Right lobe of liver (tissue), 6 donors: Measurements from ENCODE around the gene SLC2A5. TPM values are rescaled to one million over a fixed set of nuclear protein-coding genes. Genes with fewer than 3 reads are reported as not detected.

Source experiments
- ATAC-seq, 4 donors: fragments of 200-7000 bp; cut with Tn5 transposase; one replicate each; pipeline ENCODE4 v1.9.1; 2020; ENCODE audit warnings: mild to moderate bottlenecking in 4 of 4, moderate library complexity in 4 of 4
- DNase-seq, 3 donors: peaks; one replicate each; pipeline ENCODE4 v3.0.0-alpha.2; 2020
- H3K27ac ChIP-seq, 3 donors: fragments of 200-600 bp; one replicate each; pipeline ENCODE4 v1.8.0; 2022
- H3K27me3 ChIP-seq, 2 donors: fragments of 200-600 bp; one replicate each; pipeline ENCODE4 v1.8.0; 2022
- H3K36me3 ChIP-seq, 4 donors: fragments of 200-600 bp; sonication (generic) in 1 of 4; one replicate each; pipeline versions ENCODE4 v1.5.1 to v1.8.0; 2017 to 2022; ENCODE audit warnings: control low read depth in 1 of 4
- H3K4me1 ChIP-seq, 4 donors: fragments of 200-600 bp; sonication (generic) in 1 of 4; one replicate each; pipeline versions ENCODE4 v1.5.1 to v1.8.0; 2017 to 2022; ENCODE audit warnings: control low read depth in 1 of 4
- H3K4me3 ChIP-seq, 3 donors: fragments of 200-600 bp; one replicate each; pipeline ENCODE4 v1.8.0; 2022
- H3K9me3 ChIP-seq, 4 donors: fragments of 200-600 bp; sonication (generic) in 1 of 4; one replicate each; pipeline versions ENCODE4 v1.5.1 to v1.8.0; 2017 to 2022; ENCODE audit warnings: control low read depth in 1 of 4
- POLR2A ChIP-seq: fragments of 450-650 bp; IDR thresholded peaks from one replicate; pipeline ENCODE4 v1.6.1; 2017; ENCODE audit warnings: antibody characterized with exemption, mild to moderate bottlenecking
- WGBS: methylation state at CpG from one replicate; pipeline ENCODE4 v1.1.6; 2018; ENCODE audit warnings: low coverage, low lambda C conversion rate; ENCODE audit not compliant: insufficient coverage; ENCODE audit errors: missing lambda C conversion rate; 5-methylcytosine and 5-hydroxymethylcytosine counted together
- intact Hi-C, 2 donors: fragments of 100-400 bp; cut with DNase I; formaldehyde crosslinking; loops; one replicate each; pipeline versions ENCODE4 v1.11.2 to v1.14.1; 2022
- total RNA-seq, 6 experiments: library from RNA; depleted of rRNA in 2 of 6; stranded (reverse); fragments of >200 nt in 2 of 6; fragmentation: NEBNext Ultra II Directional in 3 of 6; extraction: Animal tissue kit (Norgen Biotek cat#: 25700) in 3 of 6; gene quantifications; one replicate each; pipeline versions ENCODE4 v1.1.0 to v1.2.4, GENCODE V29; 2016 to 2023
- TF ChIP-seq, protein P1 (sequence below), 4 donors: fragments of 200-600 bp in 3 of 4; fragments of 450-650 bp in 1 of 4; IDR thresholded peaks; one replicate each; pipeline versions ENCODE4 v1.5.1 to v1.8.0; 2016 to 2022; ENCODE audit warnings: antibody characterized with exemption in 4 of 4, mild to moderate bottlenecking in 2 of 4
- donor health status: DM: no; HTN: yes; CAD: no.
- donor health status: DM: no; HTN: no; CAD: no.
- donor health status: DM: no; HTN: no; CAD: no.
- donor health status: DM: no; HTN: yes; CAD: no.
- donor health status: DM: no; HTN: yes; CAD: no.

The SLC2A5 gene
- total RNA-seq, 6 experiments from 2014 or later, result 0.19 to 3.5 (median 0.30) TPM

DNA sequence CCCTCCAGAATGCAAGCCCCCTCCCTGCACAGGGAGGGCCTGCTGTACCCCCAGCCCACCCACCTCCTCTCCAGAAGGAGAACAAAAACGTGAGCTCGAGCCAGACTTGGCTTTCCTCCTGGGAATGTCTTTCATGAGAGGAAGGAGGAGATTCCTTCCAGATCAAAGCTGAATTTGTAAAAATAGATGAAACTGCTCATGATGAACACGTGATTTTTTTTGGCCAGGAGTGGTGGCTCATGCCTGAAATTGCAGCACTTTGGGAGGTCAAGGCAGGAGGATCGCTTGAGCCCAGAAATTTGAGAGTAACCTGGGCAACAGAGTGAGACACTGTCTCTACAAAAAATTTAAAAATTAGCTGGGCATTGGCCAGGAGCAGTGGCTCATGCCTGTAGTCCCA lies 37.7 kb upstream of the SLC2A5 start:
- WGBS, result 73% methylated on average over 4 of the region's 4 CpGs
- no peak for DNase-seq
- Histone ChIP-seq H3K4me3 (no peak overlapping the region), H3K4me1 (peaks cover 0 to 7% (median 2%) of the 10 kb centered on the region in 4 donors), H3K27ac (no peak overlapping the region), H3K36me3 (peaks cover 0 to 16% (median 4%) of the 10 kb centered on the region in 4 donors), H3K27me3 (no peaks in the 10 kb centered on the region), H3K9me3 (no peaks in the 10 kb centered on the region)
- ATAC-seq, result no peak
- TF ChIP-seq, protein P1, sequence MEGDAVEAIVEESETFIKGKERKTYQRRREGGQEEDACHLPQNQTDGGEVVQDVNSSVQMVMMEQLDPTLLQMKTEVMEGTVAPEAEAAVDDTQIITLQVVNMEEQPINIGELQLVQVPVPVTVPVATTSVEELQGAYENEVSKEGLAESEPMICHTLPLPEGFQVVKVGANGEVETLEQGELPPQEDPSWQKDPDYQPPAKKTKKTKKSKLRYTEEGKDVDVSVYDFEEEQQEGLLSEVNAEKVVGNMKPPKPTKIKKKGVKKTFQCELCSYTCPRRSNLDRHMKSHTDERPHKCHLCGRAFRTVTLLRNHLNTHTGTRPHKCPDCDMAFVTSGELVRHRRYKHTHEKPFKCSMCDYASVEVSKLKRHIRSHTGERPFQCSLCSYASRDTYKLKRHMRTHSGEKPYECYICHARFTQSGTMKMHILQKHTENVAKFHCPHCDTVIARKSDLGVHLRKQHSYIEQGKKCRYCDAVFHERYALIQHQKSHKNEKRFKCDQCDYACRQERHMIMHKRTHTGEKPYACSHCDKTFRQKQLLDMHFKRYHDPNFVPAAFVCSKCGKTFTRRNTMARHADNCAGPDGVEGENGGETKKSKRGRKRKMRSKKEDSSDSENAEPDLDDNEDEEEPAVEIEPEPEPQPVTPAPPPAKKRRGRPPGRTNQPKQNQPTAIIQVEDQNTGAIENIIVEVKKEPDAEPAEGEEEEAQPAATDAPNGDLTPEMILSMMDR (IDR thresholded peaks at IDR 0.05), result no peak
- TF ChIP-seq POLR2A, result no peak
- intact Hi-C loops, result no loop called here

DNA sequence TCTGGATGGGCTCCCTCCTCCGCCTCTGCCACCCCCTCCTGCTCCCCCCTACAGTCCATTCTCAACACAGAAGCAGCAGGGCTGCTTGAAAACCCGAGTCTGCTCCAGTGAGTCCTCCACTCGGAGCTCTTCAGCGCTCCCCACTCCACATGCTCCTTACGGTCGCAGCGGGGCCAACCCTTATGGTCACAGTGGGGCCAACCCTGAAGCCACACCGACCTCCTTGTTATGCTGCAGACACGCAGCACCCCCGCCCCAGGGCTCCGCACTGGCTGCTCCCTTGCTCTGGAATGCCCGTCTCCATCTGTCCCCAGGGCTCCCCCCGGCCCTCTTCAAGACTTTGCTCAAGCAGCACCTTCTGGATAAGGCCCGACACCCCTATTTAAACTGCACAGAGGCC lies 36.9 kb upstream of the SLC2A5 start:
- no peak for DNase-seq
- WGBS, result 93% methylated on average over 12 of the region's 14 CpGs

DNA sequence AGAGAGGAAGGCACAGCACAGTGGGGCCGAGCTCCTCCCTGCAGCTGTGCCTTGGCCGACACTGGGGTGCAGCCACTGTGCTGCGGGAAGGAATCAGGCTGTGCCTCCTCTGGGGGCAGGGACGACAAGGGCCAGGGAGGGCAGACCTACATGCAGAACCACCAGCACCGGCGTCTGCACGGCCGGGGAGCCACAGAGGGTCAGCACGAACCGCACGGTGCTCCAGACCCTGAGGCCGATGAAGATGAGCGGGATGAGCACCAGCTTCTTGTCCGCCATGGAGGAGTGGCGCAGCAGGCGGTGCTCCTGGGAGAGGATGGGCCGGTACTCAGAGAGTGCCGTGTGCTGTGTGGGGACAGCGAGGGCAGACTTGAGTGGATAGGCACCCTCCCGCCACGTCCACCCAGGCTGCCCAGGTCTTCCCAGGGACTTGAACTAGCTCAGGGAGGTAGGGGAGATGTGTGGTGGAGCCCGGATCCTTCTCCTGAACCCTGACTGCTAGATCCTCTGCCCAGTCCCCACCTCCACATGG lies 36.0 kb upstream of the SLC2A5 start:
- no peak for DNase-seq
- Histone ChIP-seq H3K36me3 (peaks cover 0 to 16% (median 4%) of the 10 kb centered on the region in 4 donors), H3K27me3 (no peaks in the 10 kb centered on the region), H3K27ac (no peak overlapping the region), H3K4me3 (no peak overlapping the region), H3K4me1 (peaks cover 0 to 6% (median 4%) of the 10 kb centered on the region in 4 donors), H3K9me3 (no peaks in the 10 kb centered on the region)
- TF ChIP-seq, protein P1 (IDR thresholded peaks at IDR 0.05), result no peak
- no peak for TF ChIP-seq POLR2A
- ATAC-seq, result no peak
- WGBS, result no CpG with 5 or more reads among the region's 22 CpGs
- intact Hi-C loops, result no loop called here

More for the DNA sequence above, 36.9 kb upstream of the SLC2A5 start:
- intact Hi-C loops, result no loop called here
- no peaks in the 10 kb centered on the region for H3K9me3 ChIP-seq
- no peaks in the 10 kb centered on the region for H3K27me3 ChIP-seq
- no peak overlapping the region for H3K4me3 ChIP-seq
- peaks cover 0 to 16% (median 4%) of the 10 kb centered on the region in 4 donors for H3K36me3 ChIP-seq
- ATAC-seq, result no peak
- no peak for TF ChIP-seq POLR2A
- TF ChIP-seq, protein P1 (IDR thresholded peaks at IDR 0.05), result no peak
- no peak overlapping the region for H3K27ac ChIP-seq
- H3K4me1 ChIP-seq, result peaks cover 0 to 7% (median 2%) of the 10 kb centered on the region in 4 donors

DNA sequence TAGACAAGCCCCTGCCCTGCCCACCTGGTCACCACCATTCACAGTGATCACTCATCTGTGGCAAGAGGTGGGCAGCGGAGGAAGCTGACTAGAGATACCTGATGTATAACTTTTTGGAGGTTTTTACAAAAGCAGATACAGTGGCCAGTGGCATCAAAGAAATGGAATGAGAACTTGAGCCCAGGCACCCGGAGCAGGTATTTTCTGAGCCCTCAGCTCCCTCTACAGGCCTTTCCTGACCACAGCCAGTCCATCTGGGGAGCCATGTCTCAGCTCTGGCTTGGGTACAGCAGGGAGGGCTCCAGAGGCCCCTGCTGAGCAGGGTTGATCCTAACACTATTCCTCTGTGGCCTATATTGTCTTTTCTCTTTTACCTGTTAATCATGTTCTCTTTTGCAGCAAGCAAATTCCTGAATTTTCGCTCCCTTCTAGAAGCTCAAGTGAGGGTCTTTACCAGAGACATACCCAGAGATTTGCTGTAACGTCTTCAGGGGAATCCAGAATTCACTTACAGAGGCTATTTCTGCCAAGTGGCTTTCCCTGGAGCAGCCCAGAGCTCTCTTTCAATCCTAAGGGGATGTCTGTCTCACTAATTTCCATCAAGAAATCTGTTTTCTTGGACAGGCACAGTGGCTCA lies 32.2 kb upstream of the SLC2A5 start:
- Histone ChIP-seq H3K4me3 (no peak overlapping the region), H3K9me3 (no peaks in the 10 kb centered on the region), H3K27me3 (no peaks in the 10 kb centered on the region), H3K27ac (no peak overlapping the region), H3K36me3 (peaks cover 0 to 16% (median 4%) of the 10 kb centered on the region in 4 donors), H3K4me1 (peaks cover 0 to 6% (median 0%) of the 10 kb centered on the region in 4 donors)
- WGBS, result 81% methylated on average over 2 of the region's 4 CpGs
- DNase-seq (no peak), ATAC-seq (peak; percentile 59 to 73 (median 65))
- TF ChIP-seq POLR2A, result no peak
- TF ChIP-seq, protein P1 (IDR thresholded peaks at IDR 0.05), result peak; percentile 23 to 58 (median 48)
- intact Hi-C loops, result no loop called here
